Panc1 (cell line): Measurements from ENCODE around the gene CFAP69. TPM values are rescaled to one million over a fixed set of nuclear protein-coding genes. Genes with fewer than 3 reads are reported as not detected.

ENCODE experiments used
- ATAC-seq: fragments of 200-7000 bp; cut with Tn5 transposase; 2 replicates; pipeline ENCODE4 v1.9.1; 2020; ENCODE audit warnings: mild to moderate bottlenecking, moderate library complexity
- BruUV-seq: library from RNA; stranded (reverse); fragments of 400-500 nt; replicated peaks from 2 replicates; lab custom pipeline; 2021; lab: Mats Ljungman, UMichigan
- CTCF ChIA-PET: fragments of 300-600 bp; sonication (Branson Sonifier 250); formaldehyde crosslinking; loops from one replicate; lab custom pipeline; 2022; ENCODE audit warnings: antibody characterized with exemption; lab: Charles Lee
- POLR2A ChIA-PET: fragments of 300-600 bp; sonication (Branson Sonifier 250); formaldehyde crosslinking; loops from one replicate; lab custom pipeline; 2022; ENCODE audit warnings: antibody characterized with exemption; lab: Charles Lee
- DNase-seq: peaks from one replicate; pipeline ENCODE4 v3.0.0-alpha.2; 2010; ENCODE audit warnings: low read depth, low spot score
- H3K27ac ChIP-seq: 2 replicates; pipeline ENCODE4 v1.5.1; 2011; ENCODE audit warnings: mild to moderate bottlenecking, low read length, inconsistent platforms
- H3K27me3 ChIP-seq: fragments of 200-500 bp; sonication (Bioruptor generic); 2 replicates; pipeline ENCODE4 v1.6.0; 2014; ENCODE audit warnings: low read length, inconsistent platforms; ENCODE audit not compliant: control insufficient read depth, insufficient read depth
- H3K36me3 ChIP-seq: fragments of 200-500 bp; sonication (Bioruptor generic); 2 replicates; pipeline ENCODE4 v1.5.1; 2014; ENCODE audit warnings: inconsistent platforms, mild to moderate bottlenecking, low read length, moderate library complexity; ENCODE audit not compliant: control insufficient read depth, insufficient read depth
- H3K4me1 ChIP-seq: 2 replicates; pipeline ENCODE4 v1.5.1; 2011; ENCODE audit warnings: inconsistent platforms, mild to moderate bottlenecking, low read length, moderate library complexity; ENCODE audit not compliant: control insufficient read depth, insufficient read depth
- H3K4me3 ChIP-seq, 2 experiments: 2 replicates each; pipeline ENCODE4 v1.5.1; 2011 to 2012; ENCODE audit warnings: low read depth in 2 of 2, low read length in 2 of 2, mild to moderate bottlenecking in 2 of 2, inconsistent platforms in 1 of 2, moderate library complexity in 1 of 2
- H3K9me3 ChIP-seq: fragments of 200-500 bp; sonication (Bioruptor generic); 2 replicates; pipeline ENCODE4 v1.5.1; 2014; ENCODE audit warnings: low read depth, mild to moderate bottlenecking, inconsistent platforms, low read length, moderate library complexity; ENCODE audit not compliant: control insufficient read depth, insufficient read depth
- CTCF ChIP-seq: fragments of 450-650 bp; IDR thresholded peaks from 2 replicates; pipeline ENCODE4 v1.5.1; 2017; ENCODE audit warnings: mild to moderate bottlenecking
- POLR2AphosphoS5 ChIP-seq: IDR thresholded peaks from 2 replicates; pipeline ENCODE4 v1.6.1; 2012; ENCODE audit warnings: mild to moderate bottlenecking, low read depth, low read length, moderate library complexity
- REST ChIP-seq, 2 experiments: IDR thresholded peaks; 2 replicates each; pipeline ENCODE4 v1.6.1; 2011 to 2012; ENCODE audit warnings: low read depth in 2 of 2, control low read depth in 1 of 2, low read length in 1 of 2, mild to moderate bottlenecking in 1 of 2, moderate library complexity in 1 of 2; ENCODE audit not compliant: insufficient read depth in 1 of 2
- SIN3A ChIP-seq: IDR thresholded peaks from 2 replicates; pipeline ENCODE4 v1.6.1; 2012; ENCODE audit warnings: low read depth, mild to moderate bottlenecking, low read length, moderate library complexity, borderline replicate concordance; ENCODE audit not compliant: insufficient read depth
- TCF7L2 ChIP-seq: IDR thresholded peaks from 2 replicates; pipeline ENCODE4 v1.6.1; 2011; ENCODE audit warnings: mild to moderate bottlenecking, low read depth, low read length, inconsistent platforms
- in situ Hi-C: cut with HindIII; loops from 2 replicates; pipeline ENCODE4 v1.10.0; 2016; ENCODE audit warnings: low sequenced_read_pairs, low pct_unique_long_range_greater_than_20kb
- intact Hi-C: fragments of 100-400 bp; cut with micrococcal nuclease; formaldehyde crosslinking; loops from one replicate; pipeline ENCODE4 v1.10.0; 2022; ENCODE audit not compliant: unreplicated experiment
- total RNA-seq: library from RNA; stranded (reverse); gene quantifications from one replicate; pipeline ENCODE4 v1.2.1, GENCODE V29; 2021; ENCODE audit not compliant: unreplicated experiment

The CFAP69 gene
- total RNA-seq, 1 experiment from 2014 or later = 0.51 TPM

GRCh38 chr7:90231304-90231703 lies 13.7 kb upstream of the CFAP69 start:
- Histone ChIP-seq H3K4me1 (no peaks in the 10 kb centered on the region), H3K36me3 (no peaks in the 10 kb centered on the region), H3K27me3 (no peaks in the 10 kb centered on the region), H3K27ac (no peak overlapping the region), H3K4me3 (no peak overlapping the region), H3K9me3 (no peaks in the 10 kb centered on the region)
- TF ChIP-seq TCF7L2 (no peak), SIN3A (no peak), POLR2AphosphoS5 (no peak)
- in situ Hi-C loops = no loop called here
- no TSS peak for BruUV-seq
- ATAC-seq (no peak), DNase-seq (no peak)
- ChIA-PET POLR2A (no interaction called here), CTCF (no interaction called here)
- intact Hi-C loops = no loop called here

GRCh38 chr7:90232430-90232829 lies 12.5 kb upstream of the CFAP69 start:
- POLR2A ChIA-PET = no interaction called here
- no peak overlapping the region for H3K4me3 ChIP-seq
- in situ Hi-C loops (no loop called here), intact Hi-C loops (no loop called here)
- ATAC-seq (no peak), DNase-seq (no peak)
- no peaks in the 10 kb centered on the region for H3K36me3 ChIP-seq
- CTCF ChIA-PET = no interaction called here
- no peaks in the 10 kb centered on the region for H3K4me1 ChIP-seq
- no peaks in the 10 kb centered on the region for H3K9me3 ChIP-seq
- no peak overlapping the region for H3K27ac ChIP-seq
- TF ChIP-seq CTCF (no peak), POLR2AphosphoS5 (no peak), TCF7L2 (no peak), REST (IDR thresholded peaks at IDR 0.05; ENCODE audit: insufficient read depth in 1 of 2, low read depth in 2 of 2, low read length in 1 of 2) (no peak), SIN3A (no peak)
- H3K27me3 ChIP-seq = no peaks in the 10 kb centered on the region
- BruUV-seq = no TSS peak

GRCh38 chr7:90233569-90233968 lies 11.4 kb upstream of the CFAP69 start:
- Histone ChIP-seq H3K36me3 (no peaks in the 10 kb centered on the region), H3K9me3 (no peaks in the 10 kb centered on the region), H3K4me3 (no peak overlapping the region), H3K27me3 (no peaks in the 10 kb centered on the region), H3K27ac (no peak overlapping the region), H3K4me1 (no peaks in the 10 kb centered on the region)
- intact Hi-C loops = no loop called here
- ATAC-seq = no peak
- no TSS peak for BruUV-seq
- TF ChIP-seq SIN3A = no peak
- no peak for TF ChIP-seq CTCF
- no peak for TF ChIP-seq REST (IDR thresholded peaks at IDR 0.05; ENCODE audit: insufficient read depth in 1 of 2, low read depth in 2 of 2, low read length in 1 of 2)
- TF ChIP-seq TCF7L2 = no peak
- no peak for TF ChIP-seq POLR2AphosphoS5
- DNase-seq = no peak
- POLR2A ChIA-PET = no interaction called here
- in situ Hi-C loops = no loop called here
- CTCF ChIA-PET = no interaction called here
